Gastrocnemius medialis (tissue), 4 donors: Measurements from ENCODE around the gene RBM28. TPM values are rescaled to one million over a fixed set of nuclear protein-coding genes. Genes with fewer than 3 reads are reported as not detected.

Source experiments
- ATAC-seq, 2 donors: fragments of 150-250 bp; one replicate each; pipeline ENCODE4 v1.9.1; 2016
- DNase-seq, 2 donors: peaks; one replicate each; pipeline ENCODE4 v3.0.0-alpha.2; 2019
- H3K27ac ChIP-seq, 4 donors: fragments of 200-600 bp; sonication (generic); 1 replicate in 1 of 4; 2 replicates in 3 of 4; pipeline ENCODE4 v1.5.1; 2016 to 2018; ENCODE audit warnings: mild to moderate bottlenecking in 2 of 4, moderate library complexity in 1 of 4
- H3K27me3 ChIP-seq, 3 donors: fragments of 200-600 bp; sonication (generic) in 2 of 3; 1 replicate in 1 of 3; 2 replicates in 2 of 3; pipeline versions ENCODE4 v1.5.1 to v1.6.0; 2016 to 2019; ENCODE audit warnings: mild to moderate bottlenecking in 1 of 3, moderate library complexity in 1 of 3
- H3K36me3 ChIP-seq, 2 donors: fragments of 200-600 bp; sonication (generic) in 1 of 2; one replicate each; pipeline ENCODE4 v1.5.1; 2017 to 2018
- H3K4me1 ChIP-seq, 2 donors: fragments of 200-600 bp; sonication (generic) in 1 of 2; one replicate each; pipeline ENCODE4 v1.5.1; 2016 to 2017; ENCODE audit warnings: mild to moderate bottlenecking in 2 of 2
- H3K4me3 ChIP-seq, 4 donors: fragments of 200-600 bp; sonication (generic) in 3 of 4; 1 replicate in 1 of 4; 2 replicates in 3 of 4; pipeline ENCODE4 v1.5.1; 2016 to 2019; ENCODE audit warnings: mild to moderate bottlenecking in 2 of 4
- H3K9me3 ChIP-seq, 3 donors: fragments of 200-600 bp; sonication (generic) in 2 of 3; 1 replicate in 1 of 3; 2 replicates in 2 of 3; pipeline ENCODE4 v1.5.1; 2016 to 2019
- CTCF ChIP-seq, 5 experiments: fragments of 450-650 bp in 3 of 5; fragments of 200-600 bp in 2 of 5; sonication (generic) in 2 of 5; IDR thresholded peaks in 4 of 5; conservative IDR thresholded peaks in 1 of 5; 1 replicate in 4 of 5; 2 replicates in 1 of 5; pipeline ENCODE4 v1.5.1; 2016 to 2019; ENCODE audit warnings: antibody characterized with exemption in 5 of 5, mild to moderate bottlenecking in 3 of 5, moderate library complexity in 3 of 5
- POLR2A ChIP-seq, 2 donors: fragments of 450-650 bp; IDR thresholded peaks; one replicate each; pipeline ENCODE4 v1.6.1; 2017; ENCODE audit warnings: antibody characterized with exemption in 2 of 2, mild to moderate bottlenecking in 2 of 2, moderate library complexity in 2 of 2
- in situ Hi-C, 4 donors: fragments of 200-750 bp; cut with MboI; loops; one replicate each; pipeline versions ENCODE4 v1.15.0 to v1.8.0; 2017; ENCODE audit warnings: low sequenced_read_pairs in 4 of 4
- intact Hi-C: fragments of 100-400 bp; cut with DNase I; formaldehyde crosslinking; loops from one replicate; pipeline ENCODE4 v1.15.1; 2023; ENCODE audit warnings: low total_unique reads
- total RNA-seq, 4 donors: library from RNA; depleted of rRNA; stranded (reverse); fragments of >200 nt; gene quantifications; one replicate each; pipeline versions ENCODE4 v1.1.0 to v1.2.3, GENCODE V29; 2016

The RBM28 gene
- total RNA-seq, 4 donors from 2014 or later: 13.6 to 18.5 (median 16.3) TPM

GRCh38 chr7:128366300-128366699, 22.6 kb upstream of the RBM28 start:
- Histone ChIP-seq H3K36me3 (no peaks in the 10 kb centered on the region), H3K4me3 (no peak overlapping the region), H3K27me3 (no peaks in the 10 kb centered on the region), H3K4me1 (peaks cover 0 to 6% of the 10 kb centered on the region in 2 donors), H3K27ac (peak overlapping the region in 1 of 4 donors; percentile 52), H3K9me3 (no peaks in the 10 kb centered on the region)
- ATAC-seq: peak; percentile 62 to 88
- TF ChIP-seq POLR2A (IDR thresholded peaks at IDR 0.05) (no peak), CTCF (IDR thresholded peaks at IDR 0.05 in 4 of 5, conservative IDR thresholded peaks at IDR 0.05 in 1 of 5) (no peak)
- in situ Hi-C loops (no loop called here), intact Hi-C loops (no loop called here)
- peak in 1 of 2 donors; percentile 47 for DNase-seq

- Histone ChIP-seq H3K9me3 (no peaks in the 10 kb centered on the region), H3K36me3 (no peaks in the 10 kb centered on the region), H3K27me3 (no peaks in the 10 kb centered on the region), H3K4me1 (peaks cover 0 to 12% of the 10 kb centered on the region in 2 donors), H3K4me3 (no peak overlapping the region), H3K27ac (no peak overlapping the region)
- intact Hi-C loops (no loop called here), in situ Hi-C loops (no loop called here)
- DNase-seq (no peak), ATAC-seq (no peak)
- TF ChIP-seq POLR2A (IDR thresholded peaks at IDR 0.05) (no peak), CTCF (IDR thresholded peaks at IDR 0.05 in 4 of 5, conservative IDR thresholded peaks at IDR 0.05 in 1 of 5) (no peak)
Observed at GRCh38 chr7:128365432-128365831, 21.7 kb upstream of the RBM28 start.

GRCh38 chr7:128364166-128364870, 20.6 kb upstream of the RBM28 start:
- ATAC-seq (no peak), DNase-seq (no peak)
- Histone ChIP-seq H3K27ac (no peak overlapping the region), H3K36me3 (no peaks in the 10 kb centered on the region), H3K4me3 (no peak overlapping the region), H3K9me3 (no peaks in the 10 kb centered on the region), H3K4me1 (peaks cover 0 to 14% of the 10 kb centered on the region in 2 donors), H3K27me3 (no peaks in the 10 kb centered on the region)
- TF ChIP-seq POLR2A (IDR thresholded peaks at IDR 0.05): no peak
- TF ChIP-seq CTCF (IDR thresholded peaks at IDR 0.05 in 4 of 5, conservative IDR thresholded peaks at IDR 0.05 in 1 of 5): no peak
- in situ Hi-C loops (no loop called here), intact Hi-C loops (no loop called here)

- no peaks in the 10 kb centered on the region for H3K9me3 ChIP-seq
- TF ChIP-seq POLR2A (IDR thresholded peaks at IDR 0.05) (no peak), CTCF (IDR thresholded peaks at IDR 0.05 in 4 of 5, conservative IDR thresholded peaks at IDR 0.05 in 1 of 5) (no peak)
- no peak for ATAC-seq
- no peaks in the 10 kb centered on the region for H3K36me3 ChIP-seq
- H3K27ac ChIP-seq: no peak overlapping the region
- H3K4me1 ChIP-seq: peaks cover 0 to 14% of the 10 kb centered on the region in 2 donors
- intact Hi-C loops (no loop called here), in situ Hi-C loops (no loop called here)
- no peaks in the 10 kb centered on the region for H3K27me3 ChIP-seq
- no peak for DNase-seq
- H3K4me3 ChIP-seq: no peak overlapping the region
Observed at GRCh38 chr7:128363261-128363721, 19.6 kb upstream of the RBM28 start.
